H9 (cell line): Measurements from ENCODE around the gene ANGEL1. TPM values are rescaled to one million over a fixed set of nuclear protein-coding genes. Genes with fewer than 3 reads are reported as not detected.

Source experiments
- DNase-seq: peaks from one replicate; pipeline ENCODE4 v3.0.0-alpha.2; 2017
- H2AFZ ChIP-seq: one replicate; pipeline ENCODE4 v1.6.1; 2013; ENCODE audit warnings: mild to moderate bottlenecking, low read length, control low read depth, moderate library complexity
- H2AK5ac ChIP-seq: 2 replicates; pipeline ENCODE4 v1.6.1; 2013; ENCODE audit warnings: low read length, control low read depth, mixed read lengths; ENCODE audit not compliant: insufficient read length
- H2BK120ac ChIP-seq: one replicate; pipeline ENCODE4 v1.6.1; 2013; ENCODE audit warnings: low read depth, mild to moderate bottlenecking, low read length, control low read depth, inconsistent platforms; ENCODE audit not compliant: poor library complexity, severe bottlenecking
- H2BK12ac ChIP-seq: 2 replicates; pipeline ENCODE4 v1.6.1; 2013; ENCODE audit warnings: low read length, control low read depth, mixed read lengths, low read depth; ENCODE audit not compliant: insufficient read length
- H2BK15ac ChIP-seq: 2 replicates; pipeline ENCODE4 v1.6.1; 2013; ENCODE audit warnings: low read depth, low read length, control low read depth
- H2BK20ac ChIP-seq: one replicate; pipeline ENCODE4 v1.6.1; 2013; ENCODE audit warnings: low read depth, mild to moderate bottlenecking, low read length, control low read depth, inconsistent platforms; ENCODE audit not compliant: poor library complexity, severe bottlenecking
- H2BK5ac ChIP-seq: 2 replicates; pipeline ENCODE4 v1.6.1; 2013; ENCODE audit warnings: low read length, control low read depth, mixed read lengths; ENCODE audit not compliant: insufficient read length
- H3K14ac ChIP-seq: 2 replicates; pipeline ENCODE4 v1.6.1; 2013; ENCODE audit warnings: low read length, control low read depth; ENCODE audit not compliant: insufficient read depth
- H3K18ac ChIP-seq: 2 replicates; pipeline ENCODE4 v1.6.1; 2013; ENCODE audit warnings: low read depth, mild to moderate bottlenecking, mixed read lengths, low read length, control low read depth; ENCODE audit not compliant: insufficient read length
- H3K23ac ChIP-seq: 2 replicates; pipeline ENCODE4 v1.6.1; 2013; ENCODE audit warnings: low read length, control low read depth, mixed read lengths, low read depth; ENCODE audit not compliant: insufficient read length
- H3K23me2 ChIP-seq: 2 replicates; pipeline ENCODE4 v1.6.1; 2013; ENCODE audit warnings: low read depth, mild to moderate bottlenecking, mixed read lengths, low read length, control low read depth; ENCODE audit not compliant: insufficient read length, poor library complexity, severe bottlenecking
- H3K27ac ChIP-seq: 2 replicates; pipeline ENCODE4 v1.5.1; 2013; ENCODE audit warnings: low read length, control low read depth, mixed read lengths, low read depth; ENCODE audit not compliant: insufficient read length
- H3K27me3 ChIP-seq: 2 replicates; pipeline ENCODE4 v1.6.1; 2013; ENCODE audit warnings: low read length, control low read depth, inconsistent platforms; ENCODE audit not compliant: insufficient read depth
- H3K4ac ChIP-seq: 2 replicates; pipeline ENCODE4 v1.6.1; 2013; ENCODE audit warnings: low read depth, mild to moderate bottlenecking, control low read depth, inconsistent platforms, low read length, moderate library complexity
- H3K4me1 ChIP-seq: 2 replicates; pipeline ENCODE4 v1.6.1; 2013; ENCODE audit warnings: low read length, control low read depth, inconsistent platforms; ENCODE audit not compliant: insufficient read depth
- H3K4me2 ChIP-seq: 2 replicates; pipeline ENCODE4 v1.6.1; 2013; ENCODE audit warnings: low read length, control low read depth, mixed read lengths; ENCODE audit not compliant: insufficient read length, insufficient read depth
- H3K56ac ChIP-seq: 2 replicates; pipeline ENCODE4 v1.6.1; 2013; ENCODE audit warnings: low read depth, mild to moderate bottlenecking, mixed read lengths, low read length, control low read depth; ENCODE audit not compliant: insufficient read length
- H3K79me1 ChIP-seq: 2 replicates; pipeline ENCODE4 v1.6.1; 2013; ENCODE audit warnings: low read depth, mild to moderate bottlenecking, moderate library complexity, low read length, control low read depth, inconsistent platforms; ENCODE audit not compliant: insufficient read depth, poor library complexity, severe bottlenecking
- H3K79me2 ChIP-seq: 2 replicates; pipeline ENCODE4 v1.6.1; 2013; ENCODE audit warnings: low read length, control low read depth, inconsistent platforms; ENCODE audit not compliant: insufficient read depth
- H3K9ac ChIP-seq: 2 replicates; pipeline ENCODE4 v1.6.1; 2013; ENCODE audit warnings: low read length, control low read depth, mixed read lengths; ENCODE audit not compliant: insufficient read length; ENCODE audit errors: extremely low read depth
- H3K9me3 ChIP-seq: one replicate; pipeline ENCODE4 v1.6.1; 2013; ENCODE audit warnings: low read depth, low read length, inconsistent platforms; ENCODE audit not compliant: control insufficient read depth
- H3T11ph ChIP-seq: one replicate; pipeline ENCODE4 v1.6.1; 2013; ENCODE audit warnings: mild to moderate bottlenecking, low read length, control low read depth, inconsistent platforms
- H4K20me1 ChIP-seq: one replicate; pipeline ENCODE4 v1.6.1; 2013; ENCODE audit not compliant: control insufficient read depth, insufficient read length, insufficient read depth
- H4K5ac ChIP-seq: 2 replicates; pipeline ENCODE4 v1.6.1; 2013; ENCODE audit warnings: low read depth, mild to moderate bottlenecking, mixed read lengths, low read length, control low read depth; ENCODE audit not compliant: insufficient read length
- H4K8ac ChIP-seq: replicated peaks from 2 replicates; pipeline ENCODE4 v1.6.1; 2013; ENCODE audit warnings: low read length, control low read depth, mixed read lengths, low read depth; ENCODE audit not compliant: insufficient read length
- H4K91ac ChIP-seq: 2 replicates; pipeline ENCODE4 v1.6.1; 2013; ENCODE audit warnings: low read depth, mild to moderate bottlenecking, moderate library complexity, mixed read lengths, low read length, control low read depth; ENCODE audit not compliant: insufficient read length
- H3K27ac Mint-ChIP-seq, 3 experiments: 2 replicates in 2 of 3; 3 replicates in 1 of 3; pipeline ENCODE4 v1.8.0; 2020 to 2021; ENCODE audit warnings: mixed read lengths in 3 of 3, mild to moderate bottlenecking in 1 of 3, moderate library complexity in 1 of 3
- H3K27me3 Mint-ChIP-seq: 2 replicates; pipeline ENCODE4 v1.8.0; 2021; ENCODE audit warnings: low read depth, mild to moderate bottlenecking, moderate library complexity, mixed read lengths
- H3K36me3 Mint-ChIP-seq, 3 experiments: 2 replicates in 2 of 3; 3 replicates in 1 of 3; pipeline ENCODE4 v1.8.0; 2020 to 2021; ENCODE audit warnings: low read depth in 3 of 3, mixed read lengths in 3 of 3; ENCODE audit not compliant: insufficient read depth in 1 of 3
- H3K4me1 Mint-ChIP-seq, 2 experiments: 2 replicates each; pipeline ENCODE4 v1.8.0; 2020; ENCODE audit warnings: mixed read lengths in 2 of 2
- H3K4me3 Mint-ChIP-seq, 2 experiments: 2 replicates in 1 of 2; 3 replicates in 1 of 2; pipeline ENCODE4 v1.8.0; 2020 to 2021; ENCODE audit warnings: mild to moderate bottlenecking in 2 of 2, mixed read lengths in 2 of 2, moderate library complexity in 1 of 2
- H3K9me3 Mint-ChIP-seq, 2 experiments: 2 replicates in 1 of 2; 3 replicates in 1 of 2; pipeline ENCODE4 v1.8.0; 2020; ENCODE audit warnings: mild to moderate bottlenecking in 2 of 2, mixed read lengths in 2 of 2, moderate library complexity in 1 of 2
- WGBS: extraction: QIAGEN DNeasy Blood & Tissue Kit; methylation state at CpG from one replicate; pipeline ENCODE4 v1.1.7; 2013; ENCODE audit warnings: missing lambda C conversion rate, low lambda C conversion rate, mixed read lengths; ENCODE audit not compliant: insufficient read length; ENCODE audit errors: extremely low coverage; 5-methylcytosine and 5-hydroxymethylcytosine counted together
- total RNA-seq: library from RNA; stranded (reverse); gene quantifications from 2 replicates; pipeline ENCODE4 v1.2.1, GENCODE V29; 2021
- TF ChIP-seq, protein P1 (sequence below): fragments of 200-600 bp; sonication (generic); conservative IDR thresholded peaks from 3 replicates; pipeline ENCODE4 v1.8.0; 2021; ENCODE audit warnings: antibody characterized with exemption, mild to moderate bottlenecking

ANGEL1 gene
- total RNA-seq, 1 experiment from 2014 or later: 21.5 TPM

DNA sequence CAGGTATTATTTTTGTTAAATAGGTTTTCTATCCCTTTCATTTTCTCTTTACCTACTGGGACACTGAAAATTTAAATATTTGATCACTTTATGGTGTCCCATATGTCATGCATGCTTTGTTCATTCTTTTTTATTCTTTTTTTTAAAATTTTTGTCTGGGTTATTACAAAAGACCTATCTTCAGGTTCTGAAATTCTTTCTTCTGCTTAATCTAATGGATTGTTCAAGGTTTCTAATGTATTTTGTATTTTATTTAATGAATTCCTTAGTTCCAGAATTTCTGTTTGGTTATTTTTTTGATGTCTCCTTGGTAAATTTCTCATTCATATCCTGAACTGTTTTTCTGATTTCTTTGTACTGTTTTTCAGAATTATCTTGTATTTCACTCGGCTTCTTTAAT, 71.6 kb downstream of the ANGEL1 start:
- Mint-ChIP-seq H3K9me3 (peaks cover 44 to 45% of the 10 kb centered on the region in 2 experiments), H3K4me1 (no peaks in the 10 kb centered on the region), H3K27ac (no peak overlapping the region), H3K36me3 (peaks cover 8 to 20% (median 14%) of the 10 kb centered on the region in 3 experiments), H3K4me3 (no peak overlapping the region), H3K27me3 (peaks cover 9% of the 10 kb centered on the region)
- no peak overlapping the region for H2BK5ac ChIP-seq
- no peak overlapping the region for H3K56ac ChIP-seq
- no peak overlapping the region for H3K4ac ChIP-seq
- H2BK15ac ChIP-seq: no peak overlapping the region
- H3K4me2 ChIP-seq: no peak overlapping the region
- H3K9ac ChIP-seq: no peak overlapping the region
- no peak overlapping the region for H4K5ac ChIP-seq
- H2AK5ac ChIP-seq: no peak overlapping the region
- TF ChIP-seq, protein P1, sequence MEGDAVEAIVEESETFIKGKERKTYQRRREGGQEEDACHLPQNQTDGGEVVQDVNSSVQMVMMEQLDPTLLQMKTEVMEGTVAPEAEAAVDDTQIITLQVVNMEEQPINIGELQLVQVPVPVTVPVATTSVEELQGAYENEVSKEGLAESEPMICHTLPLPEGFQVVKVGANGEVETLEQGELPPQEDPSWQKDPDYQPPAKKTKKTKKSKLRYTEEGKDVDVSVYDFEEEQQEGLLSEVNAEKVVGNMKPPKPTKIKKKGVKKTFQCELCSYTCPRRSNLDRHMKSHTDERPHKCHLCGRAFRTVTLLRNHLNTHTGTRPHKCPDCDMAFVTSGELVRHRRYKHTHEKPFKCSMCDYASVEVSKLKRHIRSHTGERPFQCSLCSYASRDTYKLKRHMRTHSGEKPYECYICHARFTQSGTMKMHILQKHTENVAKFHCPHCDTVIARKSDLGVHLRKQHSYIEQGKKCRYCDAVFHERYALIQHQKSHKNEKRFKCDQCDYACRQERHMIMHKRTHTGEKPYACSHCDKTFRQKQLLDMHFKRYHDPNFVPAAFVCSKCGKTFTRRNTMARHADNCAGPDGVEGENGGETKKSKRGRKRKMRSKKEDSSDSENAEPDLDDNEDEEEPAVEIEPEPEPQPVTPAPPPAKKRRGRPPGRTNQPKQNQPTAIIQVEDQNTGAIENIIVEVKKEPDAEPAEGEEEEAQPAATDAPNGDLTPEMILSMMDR: no peak
- no CpG with 5 or more reads among the region's 1 CpG for WGBS
- no peaks in the 10 kb centered on the region for H3K79me1 ChIP-seq
- H4K8ac ChIP-seq: no peak overlapping the region
- H3K23me2 ChIP-seq: no peaks in the 10 kb centered on the region
- H4K20me1 ChIP-seq: no peaks in the 10 kb centered on the region
- no peak overlapping the region for H3K27ac ChIP-seq
- H2BK12ac ChIP-seq: no peak overlapping the region
- no peak overlapping the region for H2AFZ ChIP-seq
- no peak overlapping the region for H4K91ac ChIP-seq
- no peak for DNase-seq
- H3K9me3 ChIP-seq: no peaks in the 10 kb centered on the region
- no peaks in the 10 kb centered on the region for H3K79me2 ChIP-seq
- no peak overlapping the region for H2BK120ac ChIP-seq
- H3K14ac ChIP-seq: no peak overlapping the region
- no peak overlapping the region for H3K18ac ChIP-seq
- no peak overlapping the region for H3K23ac ChIP-seq
- no peaks in the 10 kb centered on the region for H3K4me1 ChIP-seq
- H2BK20ac ChIP-seq: no peak overlapping the region
- H3K27me3 ChIP-seq: no peaks in the 10 kb centered on the region
- no peak overlapping the region for H3T11ph ChIP-seq

Other genes starting within 250 kb of the ANGEL1 start
- gene VASH1, start 51.4 kb downstream of the ANGEL1 start, total RNA-seq: 5.8 and 6.2 TPM in 2 replicates
- gene LRRC74A, start 13.5 kb upstream of the ANGEL1 start, total RNA-seq: not detected in 2 replicates
- gene IRF2BPL, start 215.8 kb upstream of the ANGEL1 start, total RNA-seq: 59.0 and 60.1 TPM in 2 replicates